Bone marrow (tissue), 2 donors: ENCODE measurements around the gene ZNF691.
"Not testable (repeated sequence)": the region's sequence is repeated elsewhere in the genome, so short reads cannot be mapped to it uniquely, and the experiment has no call there.

Experiments
- DNase-seq, 2 donors: peaks; one replicate each; lab custom pipeline; 2025; lab: John Stamatoyannopoulos, UW

The ZNF691 gene

GRCh38 chr1:42832641-42833240 is 13.7 kb upstream of the ZNF691 start:
- DNase-seq: no peak

- DNase-seq: no peak
These were observed 12.4 kb upstream of the ZNF691 start for GRCh38 chr1:42833981-42834380.

DNA sequence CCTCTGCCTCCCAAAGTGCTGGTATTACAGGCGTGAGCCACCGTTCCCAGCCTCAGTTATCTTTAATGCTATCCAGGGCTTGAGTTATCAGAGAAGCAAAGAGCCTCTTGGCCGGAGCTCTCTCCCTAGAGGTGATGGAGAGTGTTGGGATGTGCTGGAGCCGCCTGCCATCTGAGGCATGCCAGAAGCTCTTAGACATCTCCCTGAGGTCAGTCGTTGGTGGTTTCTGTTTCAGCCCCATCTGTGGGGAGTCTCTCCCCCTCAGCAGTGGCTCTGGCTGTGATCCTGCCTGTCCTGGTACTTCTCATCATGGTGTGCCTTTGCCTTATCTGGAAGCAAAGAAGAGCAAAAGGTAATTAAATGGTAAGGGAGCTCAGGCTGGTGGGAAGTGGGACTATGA is 11.6 kb upstream of the ZNF691 start:
- no peak for DNase-seq

DNA sequence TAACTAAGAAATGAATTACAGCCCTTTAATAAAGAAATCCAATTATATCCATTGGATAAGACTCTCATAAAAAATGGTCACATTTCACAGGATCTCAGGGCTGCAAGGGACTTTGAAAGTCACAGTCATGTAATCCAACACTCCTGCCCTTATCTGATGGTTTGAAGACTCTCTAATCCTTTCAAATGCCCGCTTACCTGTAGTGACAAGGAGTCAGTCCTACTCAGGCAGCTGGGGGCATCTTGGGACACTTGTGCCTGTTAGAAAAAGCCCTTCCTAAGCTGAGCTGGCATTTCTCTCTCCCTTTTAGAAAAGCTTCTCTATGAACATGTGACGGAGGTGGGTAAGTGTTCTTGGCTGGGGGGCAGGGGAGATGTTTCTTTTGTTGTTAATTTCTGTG is 11.0 kb upstream of the ZNF691 start:
- DNase-seq: no peak

DNA sequence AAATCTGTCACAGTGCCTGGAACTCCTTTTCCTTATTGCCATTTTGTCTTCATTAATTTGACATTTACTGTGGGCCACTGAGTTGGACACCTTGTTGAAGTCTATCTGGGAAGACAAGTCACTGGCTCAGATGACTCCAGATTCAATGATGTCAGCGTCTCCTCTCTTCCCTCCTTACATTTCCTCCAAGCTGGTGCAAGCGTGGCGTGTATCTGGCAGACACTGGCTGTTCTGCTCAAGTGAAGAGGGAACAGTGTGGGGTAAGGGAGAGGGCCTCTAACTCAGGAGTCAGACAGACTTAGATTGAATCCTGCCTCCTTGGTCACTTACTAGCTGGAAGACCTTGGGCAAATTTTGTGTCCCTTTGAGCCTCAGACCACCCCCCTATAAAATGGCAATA is 8.7 kb upstream of the ZNF691 start:
- DNase-seq: no peak

DNA sequence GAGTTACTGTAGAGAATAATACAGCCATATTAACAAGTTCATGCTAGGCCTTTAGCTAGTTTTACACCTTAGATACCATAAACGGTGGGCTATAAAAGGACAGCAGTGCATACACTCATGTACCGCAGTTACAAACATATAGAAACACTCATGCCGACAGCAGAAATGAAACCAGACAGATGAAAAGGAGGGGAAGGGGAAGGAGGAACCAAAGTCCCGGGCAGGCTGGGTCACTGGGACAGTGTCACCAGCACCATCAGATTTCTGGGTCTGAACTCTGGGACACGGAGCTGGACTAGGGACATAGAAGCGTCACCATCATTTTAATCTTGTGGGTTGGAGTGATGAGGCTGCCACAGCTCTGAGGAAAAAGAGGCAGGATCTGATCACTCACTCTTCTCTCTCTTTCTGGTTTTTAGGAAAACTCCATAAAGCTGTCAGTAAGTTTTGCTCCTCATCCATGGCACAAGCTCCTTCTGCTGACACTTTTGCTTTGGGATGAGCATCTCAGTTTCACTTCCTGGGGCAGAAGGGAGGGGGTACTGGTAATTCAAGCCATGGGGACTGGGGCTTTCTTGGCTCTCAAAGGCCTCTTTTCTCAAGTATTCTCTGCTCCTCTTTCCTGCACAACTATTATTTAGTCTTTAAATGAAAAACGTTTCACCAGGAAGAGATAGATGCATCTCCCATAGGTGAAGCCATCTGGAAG is 7.8 kb upstream of the ZNF691 start:
- no peak for DNase-seq

GRCh38 chr1:42841010-42841409 is 5.4 kb upstream of the ZNF691 start:
- no peak for DNase-seq

GRCh38 chr1:42841440-42842147 is 4.8 kb upstream of the ZNF691 start:
- DNase-seq: no peak

DNA sequence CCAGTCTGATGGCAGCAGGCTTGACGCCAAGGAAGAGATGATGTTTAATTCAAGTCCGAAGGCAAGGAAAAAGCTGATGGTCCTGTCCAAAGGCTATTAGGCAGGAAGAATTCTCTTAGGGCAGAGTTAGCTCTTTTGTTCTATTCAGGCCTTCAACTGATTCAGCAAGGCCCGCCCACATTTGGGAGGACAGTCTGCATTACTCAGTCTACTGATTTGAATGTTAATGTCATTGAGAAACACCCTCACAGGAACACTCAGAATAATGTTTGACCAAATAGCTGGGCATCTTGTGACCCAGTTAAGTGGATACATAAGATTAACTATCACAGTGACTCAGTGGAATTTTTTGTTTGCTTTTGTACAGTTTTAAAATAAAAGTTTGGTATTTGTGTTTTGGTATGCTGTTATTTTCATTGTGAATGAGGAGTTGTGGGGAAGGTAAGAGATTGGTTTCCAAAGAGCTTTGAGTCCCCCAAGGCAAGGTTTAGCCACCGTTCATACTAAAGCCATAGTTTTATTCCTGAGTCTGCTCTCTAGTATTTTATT is 1.7 kb upstream of the ZNF691 start:
- DNase-seq: no peak

DNA sequence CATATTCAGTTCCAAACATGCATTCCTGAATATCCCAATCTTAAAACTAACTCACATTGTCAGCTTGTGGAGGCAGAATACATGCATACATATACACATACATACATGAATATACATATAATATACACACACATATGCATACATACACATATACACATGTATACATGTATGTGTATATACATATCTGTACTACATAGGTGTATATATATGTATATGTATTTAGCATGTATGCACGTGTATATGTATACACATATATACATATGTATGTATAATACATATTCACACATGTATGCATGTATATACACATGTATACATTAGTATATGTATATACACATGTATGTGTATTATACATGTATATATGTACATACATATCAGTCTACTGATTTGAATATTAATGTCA is 1.2 kb upstream of the ZNF691 start:
- DNase-seq: no peak

GRCh38 chr1:42845866-42846256 is 552 bp upstream of the ZNF691 start:
- no peak for DNase-seq

- DNase-seq: no peak
These were observed 740 bp downstream of the ZNF691 start for GRCh38 chr1:42847111-42847595.

DNA sequence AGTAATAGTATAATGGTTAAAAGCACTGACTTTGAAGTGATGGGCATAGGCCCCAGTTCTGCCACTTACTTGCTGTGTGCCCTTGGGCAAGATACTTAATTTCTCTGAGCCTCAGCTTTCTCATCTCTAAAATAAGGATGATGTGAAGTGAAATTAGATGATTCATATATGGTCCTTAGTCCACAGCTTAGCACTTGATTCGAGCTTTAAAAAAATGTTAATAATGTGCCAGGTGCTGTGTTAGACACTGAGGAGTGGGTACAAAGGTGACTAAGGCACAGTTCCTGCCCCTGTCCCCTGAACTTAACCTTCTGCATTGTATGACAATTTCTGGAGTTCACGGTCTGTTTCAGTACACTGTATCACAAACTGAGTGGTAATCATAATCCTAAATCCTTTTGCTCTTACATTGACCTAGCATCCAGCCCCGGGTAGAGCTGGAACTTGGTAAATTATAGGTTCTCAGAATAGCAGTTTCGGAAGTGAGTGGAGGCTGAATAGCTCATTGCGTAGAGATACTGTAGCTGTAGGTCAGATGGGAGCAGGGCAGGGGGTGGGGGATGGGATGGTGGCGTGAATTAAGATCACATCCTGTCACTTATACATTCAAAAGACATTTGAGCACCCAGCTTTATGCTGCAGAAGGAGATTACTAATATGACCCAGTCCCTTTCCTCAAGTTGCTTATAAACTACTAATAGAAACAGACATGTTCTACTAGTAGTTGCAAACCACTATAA is 1.5 kb downstream of the ZNF691 start:
- no peak for DNase-seq

- no peak for DNase-seq
These were observed 2.6 kb downstream of the ZNF691 start for GRCh38 chr1:42848823-42849537.

DNA sequence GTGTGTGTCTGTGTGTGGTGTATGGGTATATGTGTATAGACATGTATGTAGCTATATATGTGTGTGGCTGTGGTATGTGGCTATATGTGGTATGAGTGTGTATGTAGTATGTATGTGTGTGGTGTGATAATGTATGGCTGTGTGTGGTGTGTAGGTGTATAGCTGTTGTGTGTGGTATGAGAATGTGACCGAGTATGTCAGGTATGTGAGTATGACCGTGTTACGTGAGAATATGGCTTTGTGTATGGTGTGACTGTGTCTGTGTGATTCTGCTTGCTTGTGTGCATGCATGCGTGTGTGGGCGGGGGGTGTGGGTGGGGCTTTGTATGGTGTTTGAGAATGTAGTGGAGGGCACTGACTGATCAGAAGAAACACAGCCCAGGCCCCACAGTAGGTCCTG is 3.5 kb downstream of the ZNF691 start:
- no peak for DNase-seq

- no peak for DNase-seq
These were observed 5.0 kb downstream of the ZNF691 start for GRCh38 chr1:42851420-42851819.

- DNase-seq: no peak
These were observed 5.7 kb downstream of the ZNF691 start for GRCh38 chr1:42851960-42852607.

DNA sequence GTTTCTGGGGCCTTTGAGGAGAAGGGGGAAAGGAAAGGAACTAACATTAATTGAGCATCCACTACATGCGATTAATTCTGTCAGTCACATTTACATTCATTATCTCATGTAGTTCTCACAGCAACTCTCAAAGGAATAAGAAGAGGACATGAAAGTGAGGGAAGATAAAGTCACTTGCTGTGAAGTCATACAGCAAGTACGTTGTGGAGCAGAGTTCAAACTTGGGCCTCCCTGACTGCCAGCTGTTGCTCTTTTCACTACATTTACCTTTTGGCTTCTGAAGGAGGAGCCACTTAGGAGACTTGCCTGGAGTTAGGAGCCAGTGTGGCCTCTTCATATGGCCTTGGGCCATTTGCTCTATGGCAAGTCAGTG is 6.2 kb downstream of the ZNF691 start:
- DNase-seq: no peak

DNA sequence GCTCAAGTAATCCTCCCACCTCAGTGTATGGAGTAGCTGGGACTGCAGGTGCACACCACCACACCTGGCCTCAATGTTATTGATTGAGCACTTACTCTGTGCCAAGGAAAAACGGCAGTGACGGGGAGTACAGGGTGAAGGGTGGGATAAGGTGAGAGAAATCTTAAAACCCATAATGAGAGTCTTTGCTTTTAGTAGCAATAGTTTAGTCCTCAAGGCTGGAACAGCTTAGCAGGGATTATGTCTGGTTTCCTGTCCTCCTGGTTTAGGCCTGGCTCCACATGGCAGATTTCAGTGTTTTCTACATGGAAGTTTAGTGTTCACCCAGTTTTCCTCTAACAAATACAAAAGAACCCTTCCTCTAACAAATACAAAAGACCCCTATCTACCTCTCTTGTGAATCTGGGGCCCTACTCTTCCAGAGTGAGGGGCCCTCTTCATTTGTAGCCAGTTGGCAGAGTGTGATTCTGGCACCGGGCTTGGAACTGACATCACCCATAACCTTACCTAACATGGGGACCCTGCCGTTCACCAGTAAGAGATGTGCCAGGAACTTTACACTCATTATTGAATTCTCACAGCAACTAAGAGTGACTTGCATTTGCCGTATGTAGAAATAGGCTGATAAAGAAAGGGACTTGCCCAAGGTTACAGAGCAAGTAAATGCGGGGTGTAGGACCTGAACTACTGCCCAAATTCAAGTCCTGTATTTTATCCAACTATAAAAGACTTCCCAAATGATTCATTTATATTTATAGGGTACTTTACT is 6.9 kb downstream of the ZNF691 start:
- no peak for DNase-seq

DNA sequence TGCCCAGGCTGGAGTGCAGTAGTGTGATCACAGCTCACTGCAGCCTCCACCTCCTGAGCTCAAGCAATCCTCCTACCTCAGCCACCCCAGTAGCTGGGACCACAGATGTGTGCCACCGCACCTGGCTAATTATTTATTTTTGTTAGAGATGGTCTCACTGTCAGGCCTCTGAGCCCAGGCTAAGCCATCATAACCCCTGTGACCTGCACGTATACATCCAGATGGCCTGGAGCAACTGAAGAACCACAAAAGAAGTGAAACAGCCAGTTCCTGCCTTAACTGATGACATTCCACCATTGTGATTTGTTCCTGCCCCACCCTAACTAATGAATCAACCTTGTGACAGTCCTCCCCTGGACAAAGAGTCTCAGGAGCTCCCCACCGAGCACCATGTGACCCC is 10.1 kb downstream of the ZNF691 start:
- DNase-seq: not testable (repeated sequence)
